Endothelial cell of umbilical vein (primary cell): ENCODE results near the gene COL18A1. TPM values are rescaled to one million over a fixed set of nuclear protein-coding genes. Genes with fewer than 3 reads are reported as not detected.

Experiments
- BruUV-seq: library from RNA; stranded (reverse); fragments of 400-500 nt; replicated peaks from 2 replicates; lab custom pipeline; 2021; lab: Mats Ljungman, UMichigan
- CTCF ChIA-PET: fragments of 300-600, 350-600 bp; sonication (Branson Sonifier 250); formaldehyde crosslinking; loops from one replicate; lab custom pipeline; 2021; ENCODE audit warnings: antibody characterized with exemption, inconsistent platforms; lab: Charles Lee
- POLR2A ChIA-PET: fragments of 300-600, 350-600 bp; sonication (Branson Sonifier 250); formaldehyde crosslinking; loops from one replicate; lab custom pipeline; 2021; ENCODE audit warnings: antibody characterized with exemption, inconsistent platforms; lab: Charles Lee
- DNase-seq: peaks from one replicate; pipeline ENCODE4 v3.0.0-alpha.2; 2011; ENCODE audit warnings: low read depth, low spot score
- FAIRE-seq: peaks from 2 replicates; lab custom pipeline; 2011; peaks lifted over from hg19 to GRCh38; lab: Jason Lieb, UNC
- H2AFZ ChIP-seq: 2 replicates; pipeline ENCODE4 v1.6.0; 2012; ENCODE audit warnings: low read depth, low read length, control low read depth, inconsistent platforms
- H3K27ac ChIP-seq: 2 replicates; pipeline ENCODE4 v1.5.1; 2011; ENCODE audit warnings: low read depth, mild to moderate bottlenecking, control low read depth, low read length, moderate library complexity; ENCODE audit not compliant: insufficient read depth
- H3K27me3 ChIP-seq, 2 experiments: 2 replicates each; pipeline versions ENCODE4 v1.6.0 to v1.6.1; 2011; ENCODE audit warnings: low read length in 2 of 2, mixed read lengths in 1 of 2; ENCODE audit not compliant: control insufficient read depth in 2 of 2, insufficient read depth in 2 of 2
- H3K36me3 ChIP-seq, 2 experiments: 2 replicates in 1 of 2; 3 replicates in 1 of 2; pipeline ENCODE4 v1.5.1; 2011; ENCODE audit warnings: low read length in 2 of 2, mild to moderate bottlenecking in 1 of 2, moderate library complexity in 1 of 2; ENCODE audit not compliant: control insufficient read depth in 2 of 2, insufficient read depth in 2 of 2; ENCODE audit errors: extremely low read depth in 1 of 2
- H3K4me1 ChIP-seq: 3 replicates; pipeline ENCODE4 v1.5.1; 2011; ENCODE audit warnings: mild to moderate bottlenecking, low read length; ENCODE audit not compliant: control insufficient read depth, insufficient read depth; ENCODE audit errors: extremely low read depth
- H3K4me2 ChIP-seq: 2 replicates; pipeline ENCODE4 v1.6.1; 2011; ENCODE audit warnings: low read length, control low read depth, mixed read lengths; ENCODE audit not compliant: insufficient read depth
- H3K4me3 ChIP-seq, 3 experiments: fragments of 200-600 bp in 1 of 3; sonication (generic), shearing (Covaris generic) in 1 of 3; replicated peaks in 1 of 3; 2 replicates each; pipeline ENCODE4 v1.5.1; 2011 to 2016; ENCODE audit warnings: control low read depth in 3 of 3, low read length in 3 of 3, mild to moderate bottlenecking in 2 of 3, inconsistent platforms in 1 of 3, low read depth in 1 of 3, moderate library complexity in 1 of 3; ENCODE audit not compliant: insufficient read depth in 1 of 3
- H3K79me2 ChIP-seq: 2 replicates; pipeline ENCODE4 v1.6.0; 2012; ENCODE audit warnings: low read length, inconsistent platforms; ENCODE audit not compliant: control insufficient read depth, insufficient read depth
- H3K9ac ChIP-seq: replicated peaks from 2 replicates; pipeline ENCODE3; 2011; ENCODE audit warnings: low read length, control low read depth; ENCODE audit not compliant: insufficient read depth; ENCODE audit errors: extremely low read depth
- H3K9me1 ChIP-seq: replicated peaks from 3 replicates; pipeline ENCODE4 v1.6.0; 2011; ENCODE audit warnings: mild to moderate bottlenecking, low read length; ENCODE audit not compliant: control insufficient read depth, insufficient read depth; ENCODE audit errors: extremely low read depth
- H3K9me3 ChIP-seq: replicated peaks from 2 replicates; pipeline ENCODE4 v1.5.1; 2012; ENCODE audit warnings: low read length, inconsistent platforms; ENCODE audit not compliant: control insufficient read depth, insufficient read depth
- H4K20me1 ChIP-seq: replicated peaks from 2 replicates; pipeline ENCODE3; 2011; ENCODE audit warnings: mild to moderate bottlenecking, low read length; ENCODE audit not compliant: control insufficient read depth, insufficient read depth; ENCODE audit errors: extremely low read depth
- CTCF ChIP-seq, 2 donors: IDR thresholded peaks; 1 replicate in 1 of 2; 2 replicates in 1 of 2; pipeline ENCODE4 v1.5.1; 2011; ENCODE audit warnings: low read length in 2 of 2, mild to moderate bottlenecking in 2 of 2, moderate library complexity in 2 of 2, control low read depth in 1 of 2, inconsistent platforms in 1 of 2, low read depth in 1 of 2; ENCODE audit not compliant: insufficient read depth in 1 of 2; ENCODE audit errors: extremely low read depth in 1 of 2
- EZH2 ChIP-seq: IDR thresholded peaks from 2 replicates; pipeline ENCODE4 v1.6.1; 2012; ENCODE audit warnings: borderline replicate concordance, low read depth, mild to moderate bottlenecking, moderate library complexity, low read length, inconsistent platforms; ENCODE audit not compliant: severe bottlenecking
- GATA2 ChIP-seq: IDR thresholded peaks from 2 replicates; pipeline ENCODE4 v1.7.0; 2011; ENCODE audit warnings: low read depth, mild to moderate bottlenecking, moderate library complexity, mixed read lengths, low read length; ENCODE audit not compliant: insufficient read length, insufficient read depth
- JUN ChIP-seq: IDR thresholded peaks from 2 replicates; pipeline ENCODE4 v1.6.1; 2011; ENCODE audit warnings: borderline replicate concordance, low read depth; ENCODE audit not compliant: insufficient read length, insufficient read depth
- MAX ChIP-seq: IDR thresholded peaks from 2 replicates; pipeline ENCODE4 v1.6.1; 2011; ENCODE audit not compliant: insufficient read depth, insufficient read length
- MYC ChIP-seq: IDR thresholded peaks from one replicate; pipeline ENCODE4 v1.6.1; 2011; ENCODE audit warnings: mild to moderate bottlenecking, low read depth, low read length
- POLR2A ChIP-seq: IDR thresholded peaks from 2 replicates; pipeline ENCODE4 v1.6.1; 2012; ENCODE audit warnings: low read depth, mild to moderate bottlenecking, control low read depth, low read length
- dilution Hi-C: fragments of 300-500 bp; cut with MboI; formaldehyde crosslinking; loops from one replicate; pipeline ENCODE4 v1.15.0; 2019; ENCODE audit warnings: low sequenced_read_pairs; ENCODE audit not compliant: extremely low pct_ligation_motif_present
- intact Hi-C: fragments of 100-400 bp; cut with micrococcal nuclease; formaldehyde crosslinking; loops from one replicate; pipeline ENCODE4 v1.10.0; 2022
- polyA plus RNA-seq, 4 experiments: library from polyadenylated mRNA; depleted of rRNA in 3 of 4; stranded (reverse) in 3 of 4; unstranded in 1 of 4; fragments of >200 nt; gene quantifications; 2 replicates each; pipeline versions ENCODE4 v1.2.1 to v1.2.3, GENCODE V29; 2011 to 2012; ENCODE audit warnings: missing spikeins in 1 of 4
- total RNA-seq: library from RNA; stranded (reverse); gene quantifications from 2 replicates; pipeline ENCODE4 v1.2.3, GENCODE V29; 2021

The COL18A1 gene
- total and polyA plus RNA-seq, 2 donors (not counting 3 experiments of a cell fraction or from before 2014, with no cell fraction given), result 198 to 252 TPM

GRCh38 chr21:45434645-45435217 lies 29.8 kb downstream of the COL18A1 start:
- intact Hi-C loops, result loop anchor here (5.0 kb wide), 1 partner anchor 37 kb away; no protein-coding TSS in a partner anchor
- DNase-seq (no peak), FAIRE-seq (no peak)
- TF ChIP-seq CTCF (IDR thresholded peaks at IDR 0.05; ENCODE audit: extremely low read depth in 1 of 2, insufficient read depth in 1 of 2, low read depth in 1 of 2, low read length in 2 of 2) (no peak), GATA2 (no peak), JUN (no peak), MAX (no peak), EZH2 (no peak), MYC (no peak), POLR2A (no peak)
- H3K27me3 ChIP-seq, result no peaks in the 10 kb centered on the region
- no peak overlapping the region for H2AFZ ChIP-seq
- peaks cover 73% of the 10 kb centered on the region for H3K79me2 ChIP-seq
- H3K9me3 ChIP-seq, result no peaks in the 10 kb centered on the region
- no peaks in the 10 kb centered on the region for H4K20me1 ChIP-seq
- dilution Hi-C loops, result no loop called here
- H3K36me3 ChIP-seq, result no peaks in the 10 kb centered on the region
- H3K9me1 ChIP-seq, result no peaks in the 10 kb centered on the region
- no TSS peak for BruUV-seq
- H3K4me2 ChIP-seq, result no peak overlapping the region
- H3K4me1 ChIP-seq, result peaks cover 32% of the 10 kb centered on the region
- POLR2A ChIA-PET, result no interaction called here
- no peak overlapping the region for H3K4me3 ChIP-seq
- H3K27ac ChIP-seq, result no peak overlapping the region
- no peak overlapping the region for H3K9ac ChIP-seq
- CTCF ChIA-PET, result no interaction called here
